ENCODE data around the gene RBP3. TPM values are rescaled to one million over a fixed set of nuclear protein-coding genes. Genes with fewer than 3 reads are reported as not detected.

Gene RBP3
- total RNA-seq, 1 donor from 2014 or later = not detected

DNA sequence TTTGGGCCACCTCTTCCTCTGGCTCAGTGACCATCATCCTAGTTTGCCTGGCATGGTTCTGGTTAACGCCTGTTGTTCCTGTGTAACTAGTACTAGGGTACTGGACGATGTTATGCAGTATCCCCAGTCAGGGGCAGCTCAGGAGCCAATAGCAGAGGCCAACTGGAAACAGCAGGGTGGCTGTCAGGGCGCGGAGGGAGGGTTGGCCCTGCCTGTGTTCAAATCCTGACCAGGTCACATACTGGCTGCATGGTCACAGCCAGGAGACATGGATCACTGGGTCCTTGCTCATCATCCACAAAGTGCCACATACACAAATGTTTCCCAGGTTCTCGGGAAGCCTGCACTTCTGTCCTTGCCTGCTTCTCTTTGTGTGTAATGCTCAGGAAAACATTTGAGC lies 12.3 kb upstream of the RBP3 start:
- intact Hi-C loops (cut with micrococcal nuclease) = no loop called here

DNA sequence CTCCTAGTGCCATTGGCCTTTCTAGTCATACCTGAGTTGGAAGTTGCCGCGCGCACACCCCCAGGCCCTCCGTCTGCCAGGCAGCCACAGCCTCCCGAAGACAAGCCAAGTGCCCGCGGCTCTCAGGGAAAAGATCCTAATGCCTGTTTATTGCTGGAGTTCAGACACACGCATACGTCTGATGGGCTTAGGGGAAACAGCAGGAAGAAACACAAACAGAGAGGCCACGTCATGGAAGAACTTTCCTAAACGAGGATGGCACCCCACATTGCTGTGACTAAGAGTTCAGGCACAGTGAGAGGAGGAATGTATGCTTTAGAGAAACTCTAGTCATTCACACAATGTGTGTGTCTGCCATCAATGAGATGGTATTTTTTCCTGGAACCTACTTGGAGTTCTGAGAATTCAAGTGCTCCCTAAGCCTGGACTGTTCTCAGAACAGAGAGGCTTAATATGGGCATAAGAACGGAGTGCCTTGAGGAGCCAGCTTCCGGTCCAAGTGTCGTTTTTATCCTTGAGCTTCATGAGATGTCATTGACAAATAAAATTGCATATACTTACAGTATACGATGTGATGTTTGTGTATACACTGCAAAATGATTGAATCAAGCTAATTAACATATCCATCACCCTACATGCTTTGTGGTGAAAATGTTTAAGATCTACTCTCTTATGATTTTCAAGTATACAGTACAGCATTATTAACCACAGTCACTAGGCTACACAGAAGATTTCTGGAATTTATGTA lies 11.6 kb upstream of the RBP3 start:
- intact Hi-C loops (cut with micrococcal nuclease) = no loop called here

DNA sequence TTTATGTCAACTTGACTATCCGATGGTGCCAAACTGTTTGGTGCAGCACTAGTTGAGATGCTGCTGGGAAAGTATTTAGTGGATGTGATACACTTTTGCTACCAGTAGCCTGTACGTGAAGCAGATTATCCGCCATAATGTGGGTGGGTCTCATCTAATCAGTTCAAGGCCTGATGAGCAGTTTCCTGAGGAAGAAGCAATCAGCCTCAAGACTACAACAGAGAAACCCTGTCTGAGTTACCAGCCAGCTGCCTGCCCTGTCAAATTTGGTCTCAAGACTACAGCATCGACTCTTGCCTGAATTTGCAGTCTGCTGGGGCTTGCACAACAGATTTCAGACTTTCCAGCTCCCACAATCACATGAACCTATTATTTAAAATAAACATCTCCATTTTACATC lies 10.9 kb upstream of the RBP3 start:
- intact Hi-C loops (cut with micrococcal nuclease) = no loop called here

DNA sequence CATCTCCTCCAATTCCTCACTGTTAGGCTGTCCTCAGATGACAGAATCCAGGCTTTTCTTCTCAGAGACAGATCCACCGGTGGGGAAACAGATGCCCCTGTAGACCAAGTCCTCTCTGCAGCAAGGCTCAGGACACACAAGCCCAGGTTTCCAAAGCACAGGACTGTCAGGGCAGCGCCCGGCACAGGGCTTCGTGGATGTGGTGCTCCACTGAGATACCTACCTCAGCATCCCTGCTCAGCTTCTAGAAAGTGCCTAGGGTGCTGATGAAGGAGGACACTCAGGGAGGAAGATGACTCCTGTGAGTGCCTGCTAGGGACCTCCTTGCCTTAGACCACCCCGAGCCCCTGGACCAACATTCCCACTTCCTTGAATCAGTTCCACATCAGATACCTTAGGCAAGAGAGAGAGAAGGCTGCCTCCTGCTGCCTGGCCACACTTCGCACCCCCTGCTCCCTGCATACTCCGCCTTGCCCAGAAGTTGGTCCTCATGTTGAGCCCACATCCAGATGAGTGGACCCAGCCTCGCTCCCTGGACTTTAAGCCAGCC lies 8.9 kb upstream of the RBP3 start:
- intact Hi-C loops (cut with micrococcal nuclease) = no loop called here

DNA sequence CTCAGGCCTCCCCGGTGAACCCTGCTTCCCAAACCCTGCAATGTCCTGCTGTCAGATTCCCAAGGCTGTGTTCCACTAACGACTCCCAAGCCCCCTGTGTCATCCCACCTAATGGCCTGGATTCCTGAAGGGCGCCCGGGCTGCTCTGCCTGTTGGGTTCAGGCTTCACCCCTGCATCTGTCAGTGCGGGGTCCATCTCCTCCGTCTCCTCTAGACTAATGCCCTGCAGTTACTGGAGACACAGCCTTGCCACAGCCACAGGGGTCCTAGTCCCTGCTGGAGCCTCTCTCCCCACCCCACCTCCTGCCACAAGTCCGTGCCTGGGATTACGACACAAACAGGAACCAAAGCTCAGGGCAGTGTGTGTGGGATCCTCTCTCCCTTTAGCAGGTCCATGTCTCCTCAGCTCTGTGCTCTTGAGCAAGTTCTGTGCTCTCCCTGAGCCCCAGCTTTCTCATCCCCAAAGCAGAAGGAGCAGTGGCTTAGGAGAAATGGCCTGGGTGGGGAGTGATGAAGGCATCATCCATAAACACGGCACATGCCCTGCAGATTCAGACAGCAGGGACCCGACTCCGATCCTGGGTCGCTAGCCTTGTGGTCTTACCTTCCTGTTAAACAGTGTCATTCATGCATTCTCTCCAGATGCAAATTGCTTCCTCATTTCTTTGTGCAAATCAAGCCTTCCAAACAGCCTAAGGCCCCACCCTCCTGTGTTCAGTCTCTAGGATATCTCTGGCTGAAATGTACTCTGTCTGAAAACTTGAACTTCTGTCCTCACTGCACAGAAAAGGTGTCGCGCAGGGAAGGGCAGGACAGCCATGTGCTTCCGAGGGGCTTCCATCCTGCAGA lies 8.2 kb upstream of the RBP3 start:
- intact Hi-C loops (cut with micrococcal nuclease) = loop anchor here (1.0 kb wide), 2 partner anchors 293 to 316 kb away; no protein-coding TSS in a partner anchor

DNA sequence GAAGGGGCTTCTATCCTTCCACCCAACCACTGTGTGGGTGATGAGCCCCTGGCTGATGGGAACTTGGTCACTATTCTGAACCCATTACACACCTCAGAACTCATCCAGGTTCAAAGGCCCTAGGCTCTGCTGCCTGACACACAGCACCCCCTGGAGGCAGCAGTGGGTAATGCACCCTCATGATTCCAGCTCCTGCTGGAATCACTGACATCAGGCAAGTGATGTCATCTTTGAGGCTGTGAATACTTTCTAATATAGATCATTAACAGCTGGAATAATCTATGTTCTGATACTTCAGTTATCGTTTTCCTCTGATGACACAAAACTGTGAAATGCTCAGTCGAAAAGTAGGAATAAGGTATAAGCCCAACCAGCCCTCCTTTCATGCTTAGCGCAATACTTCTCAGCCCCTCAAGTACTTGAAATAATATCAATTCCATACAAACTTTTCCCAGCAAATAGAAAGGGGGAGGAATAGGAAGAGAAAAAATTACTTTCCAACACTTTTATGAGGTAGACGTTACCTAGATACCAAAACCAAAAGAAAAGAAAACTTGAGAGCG lies 7.5 kb upstream of the RBP3 start:
- intact Hi-C loops (cut with micrococcal nuclease) = loop anchor here (1.0 kb wide), 2 partner anchors 293 to 316 kb away; no protein-coding TSS in a partner anchor

DNA sequence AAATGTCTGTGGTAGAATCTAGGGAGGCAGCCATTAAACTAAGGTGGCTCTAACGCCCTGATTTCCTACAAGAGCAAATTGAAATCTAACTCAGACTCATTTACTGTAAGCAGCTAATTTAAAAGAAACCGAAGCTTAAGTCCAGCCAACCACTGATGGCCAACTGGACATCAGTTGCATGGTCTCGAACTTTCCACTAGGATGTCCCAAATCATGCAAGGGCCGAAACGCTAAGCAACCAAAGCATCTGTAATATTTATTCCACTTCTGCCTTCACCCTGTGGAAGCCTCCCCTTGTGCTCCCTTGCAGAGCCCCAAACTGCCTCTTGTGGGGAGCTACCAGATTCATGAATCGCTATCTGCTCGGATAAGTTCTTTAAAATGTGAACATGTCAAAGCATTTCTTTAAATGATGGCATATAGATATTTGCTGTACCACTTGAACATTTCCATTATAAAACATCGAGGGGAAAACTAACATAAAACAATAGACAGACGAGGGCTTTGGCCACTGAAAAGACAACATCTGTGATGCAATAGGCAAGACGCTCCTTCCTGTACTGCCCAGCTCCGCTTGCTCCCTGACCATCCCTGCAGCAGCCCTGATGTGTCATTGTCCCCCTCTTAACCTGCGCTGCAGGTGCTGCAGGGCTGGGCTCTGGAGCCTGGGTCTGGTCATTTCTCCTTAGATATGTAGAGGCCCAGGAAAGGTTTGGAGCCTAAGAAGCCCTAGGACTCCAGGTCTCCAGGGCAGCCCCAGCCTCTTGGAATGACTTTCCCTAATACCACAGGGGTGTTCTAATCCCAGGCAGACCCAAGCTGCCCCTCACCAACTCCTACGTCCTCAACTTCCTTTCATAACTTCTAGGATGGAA lies 2.9 kb upstream of the RBP3 start:
- intact Hi-C loops (cut with micrococcal nuclease) = no loop called here

DNA sequence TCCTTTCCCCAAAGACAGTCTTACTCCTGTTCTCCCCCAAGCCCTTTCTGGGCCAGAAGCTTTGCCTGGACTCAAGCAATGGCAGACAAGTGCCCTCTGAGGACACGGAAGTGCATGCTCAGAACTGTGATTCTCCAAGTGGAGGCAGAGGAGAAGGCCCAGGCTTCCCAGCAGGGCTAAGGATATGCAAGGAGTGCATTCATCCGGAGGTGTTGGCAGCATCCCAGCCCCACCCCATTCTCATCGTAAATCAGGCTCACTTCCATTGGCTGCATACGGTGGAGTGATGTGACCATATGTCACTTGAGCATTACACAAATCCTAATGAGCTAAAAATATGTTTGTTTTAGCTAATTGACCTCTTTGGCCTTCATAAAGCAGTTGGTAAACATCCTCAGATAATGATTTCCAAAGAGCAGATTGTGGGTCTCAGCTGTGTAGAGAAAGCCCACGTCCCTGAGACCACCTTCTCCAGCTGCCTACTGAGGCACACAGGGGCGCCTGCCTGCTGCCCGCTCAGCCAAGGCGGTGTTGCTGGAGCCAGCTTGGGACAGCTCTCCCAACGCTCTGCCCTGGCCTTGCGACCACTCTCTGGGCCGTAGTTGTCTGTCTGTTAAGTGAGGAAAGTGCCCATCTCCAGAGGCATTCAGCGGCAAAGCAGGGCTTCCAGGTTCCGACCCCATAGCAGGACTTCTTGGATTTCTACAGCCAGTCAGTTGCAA lies 1.4 kb upstream of the RBP3 start:
- intact Hi-C loops (cut with micrococcal nuclease) = no loop called here

DNA sequence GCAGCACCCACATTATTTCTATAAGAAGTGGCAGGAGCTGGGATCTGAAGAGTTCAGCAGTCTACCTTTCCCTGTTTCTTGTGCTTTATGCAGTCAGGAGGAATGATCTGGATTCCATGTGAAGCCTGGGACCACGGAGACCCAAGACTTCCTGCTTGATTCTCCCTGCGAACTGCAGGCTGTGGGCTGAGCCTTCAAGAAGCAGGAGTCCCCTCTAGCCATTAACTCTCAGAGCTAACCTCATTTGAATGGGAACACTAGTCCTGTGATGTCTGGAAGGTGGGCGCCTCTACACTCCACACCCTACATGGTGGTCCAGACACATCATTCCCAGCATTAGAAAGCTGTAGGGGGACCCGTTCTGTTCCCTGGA lies 874 bp upstream of the RBP3 start:
- intact Hi-C loops (cut with micrococcal nuclease) = no loop called here

DNA sequence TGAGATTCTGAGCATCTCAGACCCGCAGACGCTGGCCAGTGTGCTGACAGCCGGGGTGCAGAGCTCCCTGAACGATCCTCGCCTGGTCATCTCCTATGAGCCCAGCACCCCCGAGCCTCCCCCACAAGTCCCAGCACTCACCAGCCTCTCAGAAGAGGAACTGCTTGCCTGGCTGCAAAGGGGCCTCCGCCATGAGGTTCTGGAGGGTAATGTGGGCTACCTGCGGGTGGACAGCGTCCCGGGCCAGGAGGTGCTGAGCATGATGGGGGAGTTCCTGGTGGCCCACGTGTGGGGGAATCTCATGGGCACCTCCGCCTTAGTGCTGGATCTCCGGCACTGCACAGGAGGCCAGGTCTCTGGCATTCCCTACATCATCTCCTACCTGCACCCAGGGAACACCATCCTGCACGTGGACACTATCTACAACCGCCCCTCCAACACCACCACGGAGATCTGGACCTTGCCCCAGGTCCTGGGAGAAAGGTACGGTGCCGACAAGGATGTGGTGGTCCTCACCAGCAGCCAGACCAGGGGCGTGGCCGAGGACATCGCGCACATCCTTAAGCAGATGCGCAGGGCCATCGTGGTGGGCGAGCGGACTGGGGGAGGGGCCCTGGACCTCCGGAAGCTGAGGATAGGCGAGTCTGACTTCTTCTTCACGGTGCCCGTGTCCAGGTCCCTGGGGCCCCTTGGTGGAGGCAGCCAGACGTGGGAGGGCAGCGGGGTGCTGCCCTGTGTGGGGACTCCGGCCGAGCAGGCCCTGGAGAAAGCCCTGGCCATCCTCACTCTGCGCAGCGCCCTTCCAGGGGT lies 703 bp downstream of the RBP3 start:
- intact Hi-C loops (cut with micrococcal nuclease) = no loop called here

DNA sequence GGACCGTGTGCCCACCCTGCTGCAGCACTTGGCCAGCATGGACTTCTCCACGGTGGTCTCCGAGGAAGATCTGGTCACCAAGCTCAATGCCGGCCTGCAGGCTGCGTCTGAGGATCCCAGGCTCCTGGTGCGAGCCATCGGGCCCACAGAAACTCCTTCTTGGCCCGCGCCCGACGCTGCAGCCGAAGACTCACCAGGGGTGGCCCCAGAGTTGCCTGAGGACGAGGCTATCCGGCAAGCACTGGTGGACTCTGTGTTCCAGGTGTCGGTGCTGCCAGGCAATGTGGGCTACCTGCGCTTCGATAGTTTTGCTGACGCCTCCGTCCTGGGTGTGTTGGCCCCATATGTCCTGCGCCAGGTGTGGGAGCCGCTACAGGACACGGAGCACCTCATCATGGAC lies 1.4 kb downstream of the RBP3 start:
- intact Hi-C loops (cut with micrococcal nuclease) = no loop called here

DNA sequence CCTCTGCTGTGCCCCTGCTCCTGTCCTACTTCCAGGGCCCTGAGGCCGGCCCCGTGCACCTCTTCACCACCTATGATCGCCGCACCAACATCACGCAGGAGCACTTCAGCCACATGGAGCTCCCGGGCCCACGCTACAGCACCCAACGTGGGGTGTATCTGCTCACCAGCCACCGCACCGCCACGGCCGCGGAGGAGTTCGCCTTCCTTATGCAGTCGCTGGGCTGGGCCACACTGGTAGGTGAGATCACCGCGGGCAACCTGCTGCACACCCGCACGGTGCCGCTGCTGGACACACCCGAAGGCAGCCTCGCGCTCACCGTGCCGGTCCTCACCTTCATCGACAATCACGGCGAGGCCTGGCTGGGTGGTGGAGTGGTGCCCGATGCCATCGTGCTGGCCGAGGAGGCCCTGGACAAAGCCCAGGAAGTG lies 1.8 kb downstream of the RBP3 start:
- intact Hi-C loops (cut with micrococcal nuclease) = no loop called here

DNA sequence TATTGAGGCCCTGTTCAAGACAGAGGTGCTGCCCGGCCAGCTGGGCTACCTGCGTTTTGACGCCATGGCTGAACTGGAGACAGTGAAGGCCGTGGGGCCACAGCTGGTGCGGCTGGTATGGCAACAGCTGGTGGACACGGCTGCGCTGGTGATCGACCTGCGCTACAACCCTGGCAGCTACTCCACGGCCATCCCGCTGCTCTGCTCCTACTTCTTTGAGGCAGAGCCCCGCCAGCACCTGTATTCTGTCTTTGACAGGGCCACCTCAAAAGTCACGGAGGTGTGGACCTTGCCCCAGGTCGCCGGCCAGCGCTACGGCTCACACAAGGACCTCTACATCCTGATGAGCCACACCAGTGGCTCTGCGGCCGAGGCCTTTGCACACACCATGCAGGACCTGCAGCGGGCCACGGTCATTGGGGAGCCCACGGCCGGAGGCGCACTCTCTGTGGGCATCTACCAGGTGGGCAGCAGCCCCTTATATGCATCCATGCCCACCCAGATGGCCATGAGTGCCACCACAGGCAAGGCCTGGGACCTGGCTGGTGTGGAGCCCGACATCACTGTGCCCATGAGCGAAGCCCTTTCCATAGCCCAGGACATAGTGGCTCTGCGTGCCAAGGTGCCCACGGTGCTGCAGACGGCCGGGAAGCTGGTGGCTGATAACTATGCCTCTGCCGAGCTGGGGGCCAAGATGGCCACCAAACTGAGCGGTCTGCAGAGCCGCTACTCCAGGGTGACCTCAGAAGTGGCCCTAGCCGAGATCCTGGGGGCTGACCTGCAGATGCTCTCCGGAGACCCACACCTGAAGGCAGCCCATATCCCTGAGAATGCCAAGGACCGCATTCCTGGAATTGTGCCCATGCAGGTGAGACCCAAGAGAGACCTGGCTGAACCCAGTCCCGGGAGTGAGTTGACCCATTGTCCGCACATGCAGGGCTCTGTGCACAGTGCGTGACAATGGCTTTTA lies 2.8 kb downstream of the RBP3 start:
- intact Hi-C loops (cut with micrococcal nuclease) = no loop called here

DNA sequence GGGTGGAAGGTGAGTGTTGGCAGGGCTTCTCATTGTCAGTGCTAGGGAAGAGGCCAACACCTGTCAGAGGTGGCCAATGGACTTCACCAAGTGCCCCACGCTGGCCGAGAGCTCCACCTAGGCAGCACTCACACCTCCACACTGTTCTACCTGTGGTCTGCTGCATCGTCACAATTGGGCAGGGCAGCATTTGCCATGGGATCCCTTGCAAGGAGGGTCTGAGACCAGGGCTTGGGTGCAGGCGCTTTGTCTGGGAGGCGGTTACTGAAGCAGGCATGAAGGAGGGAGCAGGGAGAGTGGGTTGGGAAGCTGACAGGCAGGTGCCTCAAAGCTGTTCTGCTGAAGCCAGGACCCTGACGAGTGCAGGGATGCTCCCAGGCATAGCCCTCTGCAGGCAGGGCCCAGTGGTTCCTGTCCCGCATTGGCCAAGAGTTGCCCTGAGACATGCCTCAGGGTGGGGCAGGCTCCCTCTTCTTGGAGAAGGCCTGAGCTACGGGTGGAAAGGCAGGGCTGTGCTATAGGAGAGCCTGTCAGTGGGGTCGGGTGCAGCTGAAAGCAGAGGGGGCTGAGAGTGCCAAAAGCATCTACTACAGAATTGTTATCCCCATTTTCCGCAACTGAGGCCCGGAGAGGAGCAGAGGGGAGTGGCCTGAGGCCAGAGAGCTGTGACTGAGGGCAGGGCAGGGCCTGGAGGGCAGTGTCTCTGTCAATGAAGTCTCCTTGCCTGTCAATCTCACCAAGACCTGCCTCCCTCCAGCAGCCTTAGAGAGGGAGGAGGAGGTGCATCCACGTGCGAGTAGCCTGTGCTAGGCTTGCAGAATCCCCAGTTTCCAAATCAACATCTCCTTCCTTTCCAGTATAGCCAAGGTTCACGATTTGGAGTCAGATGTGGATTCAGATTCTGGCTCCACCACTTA lies 4.0 kb downstream of the RBP3 start:
- intact Hi-C loops (cut with micrococcal nuclease) = no loop called here

DNA sequence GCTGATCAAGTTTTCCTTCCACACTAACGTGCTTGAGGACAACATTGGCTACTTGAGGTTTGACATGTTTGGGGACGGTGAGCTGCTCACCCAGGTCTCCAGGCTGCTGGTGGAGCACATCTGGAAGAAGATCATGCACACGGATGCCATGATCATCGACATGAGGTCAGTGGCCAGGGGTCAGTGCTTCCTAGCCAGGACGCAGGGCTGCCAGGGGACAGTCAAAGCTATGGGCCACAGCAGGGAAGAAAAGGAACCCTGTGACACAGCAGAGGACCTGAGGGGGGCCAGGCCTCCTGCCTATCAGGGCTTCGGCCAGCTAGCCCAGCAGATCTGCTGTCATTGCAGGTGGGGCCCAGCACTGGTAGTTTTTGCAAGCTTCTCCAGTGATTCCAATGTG lies 5.2 kb downstream of the RBP3 start:
- intact Hi-C loops (cut with micrococcal nuclease) = no loop called here

DNA sequence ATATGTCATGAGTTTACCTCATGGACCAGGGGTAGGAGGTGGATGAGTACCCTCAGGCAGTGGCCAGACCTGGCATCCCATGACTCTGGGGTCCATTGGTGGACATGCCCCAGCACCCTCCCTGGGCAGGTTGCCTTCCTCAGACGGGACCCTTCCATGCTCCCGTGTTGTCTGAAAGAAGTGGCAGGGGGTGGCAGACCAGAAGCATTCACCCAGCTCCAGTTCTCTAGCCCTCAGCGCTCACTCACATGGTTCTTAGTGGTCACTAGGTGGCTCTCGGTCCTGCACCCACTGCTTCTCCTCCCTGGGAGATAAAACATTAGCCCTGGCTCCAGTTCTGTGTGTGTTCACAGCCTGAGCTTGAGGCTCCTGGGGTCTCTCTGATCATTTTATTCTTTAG lies 6.0 kb downstream of the RBP3 start:
- intact Hi-C loops (cut with micrococcal nuclease) = no loop called here

DNA sequence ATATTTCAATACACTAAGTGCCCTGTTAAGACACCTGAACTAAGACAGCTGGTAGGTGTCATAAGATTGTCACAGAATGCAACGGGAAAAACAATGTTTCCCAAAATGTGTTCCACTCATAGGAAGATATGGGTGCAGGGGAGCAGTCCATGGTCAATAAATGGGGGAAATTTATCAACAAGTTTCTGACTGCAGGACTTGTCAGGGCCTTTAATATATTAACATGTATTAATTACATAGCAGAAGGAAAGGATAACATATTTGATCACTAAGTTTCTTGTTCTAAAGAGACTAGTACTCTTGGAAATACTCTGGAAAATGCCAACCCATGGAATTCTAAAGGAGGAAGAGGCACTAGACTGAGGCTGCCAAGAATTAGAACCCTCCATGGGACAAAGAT lies 6.7 kb downstream of the RBP3 start:
- intact Hi-C loops (cut with micrococcal nuclease) = no loop called here
